ENCODE results near the gene C19orf38.

- no peak for TF ChIP-seq CTCF (conservative IDR thresholded peaks at IDR 0.05; ENCODE audit: low read depth, low read length)
- no peak for TF ChIP-seq MAFK (IDR thresholded peaks at IDR 0.05; ENCODE audit: low read depth, low read length)
- no peak for TF ChIP-seq POLR2A (IDR thresholded peaks at IDR 0.05; ENCODE audit: low read depth, low read length)
- no peak for TF ChIP-seq CEBPB (IDR thresholded peaks at IDR 0.05; ENCODE audit: low read depth, low read length)
- TF ChIP-seq RCOR1 (IDR thresholded peaks at IDR 0.05; ENCODE audit: insufficient replicate concordance, low read length): no peak
- no peak for TF ChIP-seq BHLHE40 (IDR thresholded peaks at IDR 0.05; ENCODE audit: low read depth, low read length)
- no peak for TF ChIP-seq SMC3 (IDR thresholded peaks at IDR 0.05; ENCODE audit: low read depth, low read length)
- no peak for TF ChIP-seq USF2 (IDR thresholded peaks at IDR 0.05; ENCODE audit: low read depth, low read length)
These were observed 5.4 kb upstream of the C19orf38 start for GRCh38 chr19:10842788-10843187.

Data from IMR-90 (cell line).